WTC11 (cell line): ENCODE data around the gene EXOC3L2. TPM values are rescaled to one million over a fixed set of nuclear protein-coding genes. Genes with fewer than 3 reads are reported as not detected.

ENCODE experiments used
- ATAC-seq: fragments of 200-7000 bp; cut with Tn5 transposase; 2 replicates; pipeline ENCODE4 v1.10.0; 2021; ENCODE audit warnings: mild to moderate bottlenecking, moderate library complexity
- CTCF ChIA-PET: fragments of 300-600 bp; sonication (Branson Sonifier 250); formaldehyde crosslinking; loops from one replicate; lab custom pipeline; 2021; ENCODE audit warnings: antibody characterized with exemption; lab: Charles Lee
- POLR2A ChIA-PET: fragments of 350-600 bp; sonication (Branson Sonifier 250); formaldehyde crosslinking; loops from one replicate; lab custom pipeline; 2021; ENCODE audit warnings: antibody characterized with exemption; lab: Charles Lee
- DNase-seq: peaks from one replicate; pipeline ENCODE4 v3.0.0; 2021; ENCODE audit warnings: low spot score
- H3K27ac Mint-ChIP-seq: 2 replicates; pipeline ENCODE4 v1.8.0; 2021; ENCODE audit warnings: mixed read lengths
- H3K27me3 Mint-ChIP-seq: 2 replicates; pipeline ENCODE4 v1.8.0; 2021; ENCODE audit warnings: low read depth, mild to moderate bottlenecking, moderate library complexity, mixed read lengths
- H3K36me3 Mint-ChIP-seq: 2 replicates; pipeline ENCODE4 v1.8.0; 2021; ENCODE audit warnings: mixed read lengths
- H3K4me1 Mint-ChIP-seq: 2 replicates; pipeline ENCODE4 v1.8.0; 2022; ENCODE audit warnings: mixed read lengths
- H3K4me3 Mint-ChIP-seq: 2 replicates; pipeline ENCODE4 v1.8.0; 2021; ENCODE audit warnings: mild to moderate bottlenecking, moderate library complexity, mixed read lengths
- H3K9me3 Mint-ChIP-seq: 2 replicates; pipeline ENCODE4 v1.8.0; 2021; ENCODE audit warnings: mixed read lengths
- ARID4B ChIP-seq: sonication (generic); formaldehyde crosslinking; IDR thresholded peaks from 2 replicates; pipeline ENCODE4 v1.8.0; 2023; ENCODE audit warnings: missing genetic modification reagents, mild to moderate bottlenecking, borderline replicate concordance
- CDX4 ChIP-seq: fragments of 250-450 bp; sonication (Bioruptor Pico); IDR thresholded peaks from 2 replicates; pipeline ENCODE4 v1.9.0; 2021; ENCODE audit warnings: moderate library complexity, mild to moderate bottlenecking, inconsistent platforms, borderline replicate concordance
- CTCF ChIP-seq: fragments of 200-600 bp; IDR thresholded peaks from 2 replicates; pipeline ENCODE4 v1.8.0; 2022; ENCODE audit warnings: antibody characterized with exemption
- E2F1 ChIP-seq: sonication (generic); formaldehyde crosslinking; IDR thresholded peaks from 2 replicates; pipeline ENCODE4 v1.8.0; 2022; ENCODE audit warnings: mild to moderate bottlenecking, missing genetic modification reagents
- ELF4 ChIP-seq: sonication (generic); formaldehyde crosslinking; IDR thresholded peaks from 2 replicates; pipeline ENCODE4 v1.8.1; 2022; ENCODE audit warnings: low read depth, mild to moderate bottlenecking, moderate library complexity, missing genetic modification reagents
- ESRRA ChIP-seq: sonication (generic); formaldehyde crosslinking; IDR thresholded peaks from 2 replicates; pipeline ENCODE4 v1.8.1; 2022; ENCODE audit warnings: mild to moderate bottlenecking, missing genetic modification reagents, borderline replicate concordance
- FOXK1 ChIP-seq: sonication (generic); formaldehyde crosslinking; IDR thresholded peaks from 2 replicates; pipeline ENCODE4 v1.8.0; 2022; ENCODE audit warnings: mild to moderate bottlenecking, moderate library complexity, missing genetic modification reagents
- GABPB1 ChIP-seq: sonication (generic); formaldehyde crosslinking; IDR thresholded peaks from 2 replicates; pipeline ENCODE4 v1.8.1; 2023; ENCODE audit warnings: mild to moderate bottlenecking, missing genetic modification reagents
- MYBL2 ChIP-seq: sonication (generic); formaldehyde crosslinking; IDR thresholded peaks from 2 replicates; pipeline ENCODE4 v1.8.1; 2023; ENCODE audit warnings: mild to moderate bottlenecking, moderate library complexity, missing genetic modification reagents
- NFATC4 ChIP-seq: fragments of 250-450 bp; sonication (Bioruptor Pico); IDR thresholded peaks from 2 replicates; pipeline ENCODE4 v1.9.0; 2021; ENCODE audit warnings: mild to moderate bottlenecking
- NFYB ChIP-seq: sonication (generic); formaldehyde crosslinking; conservative IDR thresholded peaks from 2 replicates; pipeline ENCODE4 v1.8.0; 2022; ENCODE audit warnings: low read depth, missing genetic modification reagents
- NR3C1 ChIP-seq: sonication (generic); formaldehyde crosslinking; conservative IDR thresholded peaks from 2 replicates; pipeline ENCODE4 v1.8.1; 2023; ENCODE audit warnings: low read depth, mild to moderate bottlenecking, missing genetic modification reagents
- PRDM15 ChIP-seq: sonication (generic); formaldehyde crosslinking; IDR thresholded peaks from 2 replicates; pipeline ENCODE4 v1.8.0; 2022; ENCODE audit warnings: missing genetic modification reagents
- TCF7 ChIP-seq: sonication (generic); formaldehyde crosslinking; IDR thresholded peaks from 2 replicates; pipeline ENCODE4 v1.8.0; 2022; ENCODE audit warnings: mild to moderate bottlenecking, low read depth, missing genetic modification reagents, moderate library complexity
- USF1 ChIP-seq: sonication (generic); formaldehyde crosslinking; IDR thresholded peaks from 2 replicates; pipeline ENCODE4 v1.8.0; 2022; ENCODE audit warnings: mild to moderate bottlenecking, missing genetic modification reagents
- USF2 ChIP-seq: sonication (generic); formaldehyde crosslinking; IDR thresholded peaks from 2 replicates; pipeline ENCODE4 v1.8.1; 2023; ENCODE audit warnings: mild to moderate bottlenecking, missing genetic modification reagents, moderate library complexity
- ZNF121 ChIP-seq: sonication (generic); formaldehyde crosslinking; IDR thresholded peaks from 2 replicates; pipeline ENCODE4 v1.8.0; 2023; ENCODE audit warnings: missing genetic modification reagents
- ZNF232 ChIP-seq: sonication (generic); formaldehyde crosslinking; IDR thresholded peaks from 2 replicates; pipeline ENCODE4 v1.8.0; 2022; ENCODE audit warnings: mild to moderate bottlenecking, missing genetic modification reagents
- ZNF317 ChIP-seq: sonication (generic); formaldehyde crosslinking; IDR thresholded peaks from 2 replicates; pipeline ENCODE4 v1.8.1; 2023; ENCODE audit warnings: low read depth, mild to moderate bottlenecking, moderate library complexity, missing genetic modification reagents, borderline replicate concordance
- total RNA-seq: library from RNA; stranded (reverse); gene quantifications from 3 replicates; pipeline ENCODE4 v1.2.3, GENCODE V29; 2021

Gene EXOC3L2
- total RNA-seq, 1 experiment from 2014 or later, result 2.7 TPM

- TF ChIP-seq ZNF317, result no peak
Measured at GRCh38 chr19:45179072-45179891, 65.9 kb downstream of the EXOC3L2 start (continued).

- Mint-ChIP-seq H3K27ac (peak within 1 kb of the TSS; percentile 94), H3K9me3 (no peaks in the 10 kb centered on the region), H3K36me3 (no peaks in the 10 kb centered on the region), H3K4me3 (peak within 1 kb of the TSS; percentile 90), H3K4me1 (peaks cover 8% of the 10 kb centered on the region; the same call in 1 of the 2 replicates), H3K27me3 (peaks cover 8% of the 10 kb centered on the region; the same call in 1 of the 2 replicates)
- CTCF ChIA-PET, result interaction anchor here (0.6 to 2.4 kb wide), 42 partner anchors 9 to 592 kb away, joined by 3 to 73 read pairs (median 4); partner anchors contain the start of genes CLASRP, GEMIN7, NKPD1 and PPP1R37
- POLR2A ChIA-PET, result interaction anchor here (0.6 to 2.5 kb wide), 6 partner anchors 9 to 591 kb away, joined by 3 to 14 read pairs (median 4); partner anchors contain the start of genes APOE, PPP1R37 and SIX5
- DNase-seq (peak; percentile 100), ATAC-seq (peak; percentile 92)
- TF ChIP-seq ZNF317 (no peak), NFATC4 (CRISPR knock-in tag) (no peak), MYBL2 (CRISPR knock-in tag) (peak; percentile 27; the same call in 1 of the 2 replicates), GABPB1 (CRISPR knock-in tag) (no peak; the same call in 1 of the 2 replicates), ZNF232 (CRISPR knock-in tag) (peak; percentile 69; the same call in 1 of the 2 replicates), TCF7 (CRISPR knock-in tag) (no peak), PRDM15 (CRISPR knock-in tag) (peak; percentile 92), USF2 (CRISPR knock-in tag) (peak; percentile 94), CDX4 (no peak), ARID4B (CRISPR knock-in tag) (peak; percentile 54; the same call in 1 of the 2 replicates), ELF4 (CRISPR knock-in tag) (no peak), FOXK1 (CRISPR knock-in tag) (peak; percentile 96), NR3C1 (CRISPR knock-in tag) (no peak), USF1 (peak; percentile 94), ZNF121 (CRISPR knock-in tag) (no peak), ESRRA (CRISPR knock-in tag) (no peak), E2F1 (CRISPR knock-in tag) (no peak), NFYB (CRISPR knock-in tag) (peak; percentile 77), CTCF (peak; percentile 38)
Measured at GRCh38 chr19:45178262-45179071, 66.7 kb downstream of the EXOC3L2 start, which contains the start of gene BLOC1S3. Gene BLOC1S3 (plus strand): TSS chr19:45178784. CDS start chr19:45179297, 513 bp downstream.
